GM12878 (cell line): ENCODE measurements around the gene MXRA7. TPM values are rescaled to one million over a fixed set of nuclear protein-coding genes. Genes with fewer than 3 reads are reported as not detected.

Source experiments
- ATAC-seq: fragments of 200-7000 bp; cut with Tn5 transposase; 3 replicates; pipeline ENCODE4 v1.9.1; 2020; ENCODE audit warnings: mild to moderate bottlenecking, moderate library complexity
- BruUV-seq: library from RNA; stranded (reverse); fragments of 400-500 nt; replicated peaks from 2 replicates; lab custom pipeline; 2021; lab: Mats Ljungman, UMichigan
- CTCF ChIA-PET: fragments of 300-600 bp; sonication (Branson Sonifier 250); formaldehyde crosslinking; extraction: SDS; loops from one replicate; lab custom pipeline; 2021; ENCODE audit warnings: inconsistent platforms; lab: Yijun Ruan, JAX
- POLR2A ChIA-PET: fragments of 350-600 bp; formaldehyde crosslinking; extraction: SDS; loops from one replicate; lab custom pipeline; 2021; ENCODE audit warnings: inconsistent platforms; lab: Charles Lee
- RAD21 ChIA-PET: fragments of 300-600 bp; sonication (Branson Sonifier 250); formaldehyde crosslinking; loops from one replicate; lab custom pipeline; 2023; ENCODE audit warnings: antibody characterized with exemption; ENCODE audit not compliant: unreplicated experiment; lab: Charles Lee
- SMC1A ChIA-PET: fragments of 300-600 bp; sonication (Branson Sonifier 250); formaldehyde crosslinking; loops from one replicate; lab custom pipeline; 2023; ENCODE audit not compliant: unreplicated experiment, uncharacterized antibody; lab: Charles Lee
- DNase-seq: peaks from one replicate; pipeline ENCODE4 v3.0.0-alpha.2; 2011; ENCODE audit warnings: low read depth, low spot score
- FAIRE-seq: peaks from 3 replicates; lab custom pipeline; 2011; peaks lifted over from hg19 to GRCh38; lab: Jason Lieb, UNC
- H2AFZ ChIP-seq: 2 replicates; pipeline ENCODE4 v1.6.0; 2011; ENCODE audit warnings: low read depth, low read length, control low read depth; ENCODE audit not compliant: control insufficient read depth
- H3K27ac ChIP-seq: 2 replicates; pipeline ENCODE4 v1.5.1; 2011; ENCODE audit warnings: control low read depth; ENCODE audit not compliant: control insufficient read depth, insufficient read depth
- H3K27me3 ChIP-seq, 2 experiments: replicated peaks in 1 of 2; 2 replicates each; pipeline versions ENCODE4 v1.6.0 to v1.6.1; 2011; ENCODE audit warnings: low read length in 1 of 2; ENCODE audit not compliant: control insufficient read depth in 2 of 2, insufficient read depth in 2 of 2
- H3K36me3 ChIP-seq, 2 experiments: 2 replicates each; pipeline ENCODE4 v1.5.1; 2011; ENCODE audit warnings: low read length in 1 of 2; ENCODE audit not compliant: control insufficient read depth in 2 of 2, insufficient read depth in 2 of 2
- H3K4me1 ChIP-seq: 2 replicates; pipeline ENCODE4 v1.6.1; 2011; ENCODE audit warnings: mild to moderate bottlenecking, low read length, moderate library complexity, mixed read lengths; ENCODE audit not compliant: control insufficient read depth, insufficient read depth
- H3K4me2 ChIP-seq: 2 replicates; pipeline ENCODE4 v1.6.0; 2011; ENCODE audit warnings: control low read depth; ENCODE audit not compliant: control insufficient read depth, insufficient read depth
- H3K4me3 ChIP-seq: fragments of 200-600 bp; sonication (generic); 2 replicates; pipeline ENCODE4 v1.5.1; 2016
- H3K79me2 ChIP-seq: 2 replicates; pipeline ENCODE4 v1.6.0; 2011; ENCODE audit warnings: low read length; ENCODE audit not compliant: control insufficient read depth, insufficient read depth
- H3K9ac ChIP-seq: 2 replicates; pipeline ENCODE4 v1.8.0; 2011; ENCODE audit warnings: low read length, control low read depth, mixed read lengths; ENCODE audit not compliant: control insufficient read depth, insufficient read depth
- H3K9me3 ChIP-seq: replicated peaks from 3 replicates; pipeline ENCODE4 v1.5.1; 2011; ENCODE audit warnings: mild to moderate bottlenecking, low read length; ENCODE audit not compliant: control insufficient read depth, insufficient read depth
- H4K20me1 ChIP-seq: 2 replicates; pipeline ENCODE4 v1.6.0; 2011; ENCODE audit not compliant: control insufficient read depth, insufficient read depth
- BCL11A ChIP-seq: IDR thresholded peaks from 2 replicates; pipeline ENCODE4 v1.6.1; 2011; ENCODE audit warnings: low read depth, low read length
- DPF2 ChIP-seq: fragments of 450-650 bp; IDR thresholded peaks from 2 replicates; pipeline ENCODE4 v1.6.1; 2017; ENCODE audit warnings: mild to moderate bottlenecking
- E4F1 ChIP-seq: fragments of 450-650 bp; IDR thresholded peaks from 2 replicates; pipeline ENCODE4 v1.6.1; 2018; ENCODE audit warnings: borderline replicate concordance, mild to moderate bottlenecking; ENCODE audit not compliant: partially characterized antibody
- ESRRA ChIP-seq: IDR thresholded peaks from 2 replicates; pipeline ENCODE4 v1.6.1; 2012; ENCODE audit warnings: mild to moderate bottlenecking, low read length, improper control_type of control experiment
- FOS ChIP-seq: IDR thresholded peaks from 3 replicates; pipeline ENCODE4 v1.6.1; 2011; ENCODE audit warnings: borderline replicate concordance; ENCODE audit not compliant: insufficient read length; ENCODE audit errors: extremely low read depth
- HDAC6 ChIP-seq: fragments of 200-600 bp; sonication (generic); IDR thresholded peaks from one replicate; pipeline ENCODE4 v1.8.0; 2017; ENCODE audit warnings: antibody characterized with exemption; ENCODE audit not compliant: unreplicated experiment
- MEF2B ChIP-seq: fragments of 450-650 bp; IDR thresholded peaks from 2 replicates; pipeline ENCODE4 v1.6.1; 2018; ENCODE audit warnings: mild to moderate bottlenecking, moderate library complexity; ENCODE audit not compliant: partially characterized antibody, poor library complexity, severe bottlenecking
- NR2C2 ChIP-seq: IDR thresholded peaks from 2 replicates; pipeline ENCODE4 v1.6.1; 2011; ENCODE audit warnings: borderline replicate concordance, low read depth; ENCODE audit not compliant: control insufficient read depth, insufficient read length
- POLR2A ChIP-seq: IDR thresholded peaks from 2 replicates; pipeline ENCODE4 v1.6.1; 2011; ENCODE audit warnings: low read depth, mild to moderate bottlenecking, low read length
- SIN3A ChIP-seq: IDR thresholded peaks from 2 replicates; pipeline ENCODE4 v1.6.1; 2012; ENCODE audit warnings: low read depth, low read length, improper control_type of control experiment
- SMAD1 ChIP-seq: fragments of 450-650 bp; IDR thresholded peaks from 2 replicates; pipeline ENCODE4 v1.6.1; 2018; ENCODE audit warnings: mild to moderate bottlenecking, low read depth; ENCODE audit not compliant: partially characterized antibody
- YBX1 ChIP-seq: fragments of 450-650 bp; IDR thresholded peaks from 2 replicates; pipeline ENCODE4 v1.6.1; 2016; ENCODE audit warnings: antibody characterized with exemption
- ZNF24 ChIP-seq: fragments of 450-650 bp; IDR thresholded peaks from 2 replicates; pipeline ENCODE4 v1.6.1; 2017; ENCODE audit warnings: antibody characterized with exemption, mild to moderate bottlenecking
- WGBS: methylation state at CpG from one replicate; pipeline ENCODE4 v1.1.6; 2016; ENCODE audit warnings: low lambda C conversion rate; ENCODE audit not compliant: insufficient replicate concordance, insufficient coverage; ENCODE audit errors: missing lambda C conversion rate; 5-methylcytosine and 5-hydroxymethylcytosine counted together
- in situ Hi-C: fragments of 300-500 bp; cut with MboI; formaldehyde crosslinking; loops from 9 replicates; pipeline ENCODE4 v1.14.3; 2018; ENCODE audit warnings: mixed read lengths
- intact Hi-C: fragments of 100-400 bp; cut with micrococcal nuclease; formaldehyde crosslinking; loops from one replicate; pipeline ENCODE4 v1.14.2; 2022; ENCODE audit not compliant: unreplicated experiment
- polyA plus RNA-seq, 11 experiments: library from polyadenylated mRNA; depleted of rRNA in 4 of 11; unstranded in 6 of 11; stranded (reverse) in 5 of 11; fragments of >200 nt; fragmentation: Nextera tagmentation in 4 of 11; fragmentation: Illumina TruSeq in 1 of 11; extraction: Ambion mirVana in 4 of 11; extraction: Trizol in 1 of 11; gene quantifications; 1 replicate in 1 of 11; 2 replicates in 10 of 11; pipeline versions ENCODE4 v1.2.1 to v1.2.3, GENCODE V29; 2011 to 2016; ENCODE audit warnings: inconsistent platforms in 2 of 11, missing spikeins in 2 of 11, low read depth in 1 of 11
- total RNA-seq, 4 experiments: library from RNA; depleted of rRNA in 3 of 4; stranded (reverse); fragments of >200 nt in 3 of 4; fragmentation: Illumina TruSeq in 1 of 4; extraction: Trizol in 1 of 4; gene quantifications; 2 replicates each; pipeline versions ENCODE4 v1.2.1 to v1.2.3, GENCODE V29; 2013 to 2021

MXRA7 gene
- total and polyA plus RNA-seq, 10 of the 15 experiments (the other 5 are each of a cell fraction or from before 2014, with no cell fraction given), result 0.03 to 2.0 (median 0.33) TPM

GRCh38 chr17:76716146-76716838, 5.5 kb upstream of the MXRA7 start:
- Histone ChIP-seq H4K20me1 (peaks cover 5% of the 10 kb centered on the region), H3K9ac (no peak overlapping the region), H3K4me1 (peaks cover 8% of the 10 kb centered on the region), H3K36me3 (peaks cover 17 to 47% of the 10 kb centered on the region in 2 experiments), H3K27me3 (no peaks in the 10 kb centered on the region), H3K4me3 (no peak overlapping the region), H3K4me2 (no peak overlapping the region), H3K9me3 (no peaks in the 10 kb centered on the region), H3K27ac (no peak overlapping the region), H2AFZ (no peak overlapping the region), H3K79me2 (no peaks in the 10 kb centered on the region)
- DNase-seq (no peak), FAIRE-seq (no peak), ATAC-seq (no peak)
- ChIA-PET SMC1A (no interaction called here), RAD21 (no interaction called here), POLR2A (interaction anchor here (1.3 kb wide), 1 partner anchor 12 kb away, joined by 4 read pairs; no protein-coding TSS in a partner anchor), CTCF (interaction anchor here (0.8 to 6.5 kb wide), 3 partner anchors 10 to 158 kb away, joined by 3 to 65 read pairs (median 9); partner anchors contain the start of genes JMJD6 and METTL23)
- in situ Hi-C loops (no loop called here), intact Hi-C loops (loop anchor here (10.0 kb wide), 1 partner anchor 91 kb away; no protein-coding TSS in a partner anchor)
- TF ChIP-seq POLR2A (peak; percentile 43), NR2C2 (no peak), MEF2B (no peak)
- BruUV-seq, result no TSS peak
- WGBS, result 69% methylated on average over 13 of the region's 13 CpGs

GRCh38 chr17:76715496-76715830, 4.7 kb upstream of the MXRA7 start:
- SMC1A ChIA-PET, result no interaction called here
- WGBS, result 95% methylated on average over 2 of the region's 2 CpGs
- peaks cover 8% of the 10 kb centered on the region for H3K4me1 ChIP-seq
- intact Hi-C loops (loop anchor here (10.0 kb wide), 1 partner anchor 91 kb away; no protein-coding TSS in a partner anchor), in situ Hi-C loops (no loop called here)
- no peak overlapping the region for H3K4me3 ChIP-seq
- ATAC-seq, result no peak
- no peak for FAIRE-seq
- peak overlapping the region; percentile 30; the same call in 1 of the 2 replicates for H3K4me2 ChIP-seq
- peaks cover 12 to 38% of the 10 kb centered on the region in 2 experiments for H3K36me3 ChIP-seq
- peaks cover 5% of the 10 kb centered on the region for H4K20me1 ChIP-seq
- no peak overlapping the region for H2AFZ ChIP-seq
- no peak overlapping the region for H3K27ac ChIP-seq
- H3K27me3 ChIP-seq, result no peaks in the 10 kb centered on the region
- BruUV-seq, result no TSS peak
- H3K9me3 ChIP-seq, result no peaks in the 10 kb centered on the region
- no peaks in the 10 kb centered on the region for H3K79me2 ChIP-seq
- CTCF ChIA-PET, result interaction anchor here (0.7 to 6.5 kb wide), 6 partner anchors 11 to 91 kb away, joined by 3 to 65 read pairs (median 5); partner anchors contain the start of genes JMJD6 and METTL23
- RAD21 ChIA-PET, result interaction anchor here (0.7 kb wide), 1 partner anchor 9 kb away, joined by 3 read pairs; no protein-coding TSS in a partner anchor
- no peak overlapping the region for H3K9ac ChIP-seq
- TF ChIP-seq E4F1, result no peak
- no peak for TF ChIP-seq ZNF24
- no peak for TF ChIP-seq BCL11A
- no peak for TF ChIP-seq HDAC6
- TF ChIP-seq YBX1, result no peak
- no peak for TF ChIP-seq FOS
- TF ChIP-seq DPF2, result no peak
- TF ChIP-seq SMAD1, result no peak
- no peak for TF ChIP-seq ESRRA
- TF ChIP-seq SIN3A, result no peak
- DNase-seq, result no peak
- POLR2A ChIA-PET, result interaction anchor here (1.3 kb wide), 1 partner anchor 11 kb away, joined by 3 read pairs; the partner anchor contains the start of genes JMJD6 and METTL23
